Stimulated activated CD8-positive, alpha-beta memory T cell treated with anti-CD3 and anti-CD28 coated beads, Interleukin-7, amount 100 ng/mL, for 24 hours (primary cell): ENCODE measurements around the gene PECR.
"Not testable (repeated sequence)": the region's sequence is repeated elsewhere in the genome, so short reads cannot be mapped to it uniquely, and the experiment has no call there.

Experiments
- DNase-seq: peaks from one replicate; pipeline ENCODE4 v3.0.0-alpha.2; 2020; ENCODE audit warnings: low read depth

Gene PECR

DNA sequence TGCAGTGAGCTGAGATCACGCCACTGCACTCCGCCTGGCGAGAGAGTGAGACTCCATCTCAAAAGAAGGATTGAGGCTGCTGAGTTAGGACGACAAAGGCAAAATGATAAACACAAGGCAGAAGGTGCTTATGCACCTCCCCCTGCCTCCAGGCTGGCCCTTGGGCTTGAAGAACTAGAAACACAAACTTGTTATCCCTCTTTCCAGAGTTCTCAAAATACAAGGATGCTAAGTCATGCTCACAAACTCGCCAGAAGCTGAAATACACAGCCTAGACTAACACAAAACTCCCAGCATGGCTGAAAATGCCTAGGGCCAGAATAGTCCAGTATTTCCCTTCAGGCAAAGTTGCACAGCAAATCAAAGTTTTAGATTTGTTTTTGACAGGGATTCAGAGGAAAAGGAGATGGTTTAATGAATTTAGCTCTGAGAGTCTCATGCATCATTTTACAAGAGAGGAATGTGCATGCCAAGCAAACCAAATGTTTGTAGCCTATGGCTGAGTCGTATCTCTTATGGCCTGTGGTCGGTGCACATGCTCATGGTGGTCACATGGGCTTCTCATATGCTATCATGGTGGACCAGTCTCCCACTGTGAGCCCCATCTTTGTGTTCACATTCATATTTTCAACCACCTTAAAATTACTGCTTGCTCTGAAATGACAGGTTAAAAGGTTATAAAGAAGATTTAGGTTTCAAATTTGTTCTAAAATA, 52.0 kb downstream of the PECR start:
- DNase-seq, result no peak

DNA sequence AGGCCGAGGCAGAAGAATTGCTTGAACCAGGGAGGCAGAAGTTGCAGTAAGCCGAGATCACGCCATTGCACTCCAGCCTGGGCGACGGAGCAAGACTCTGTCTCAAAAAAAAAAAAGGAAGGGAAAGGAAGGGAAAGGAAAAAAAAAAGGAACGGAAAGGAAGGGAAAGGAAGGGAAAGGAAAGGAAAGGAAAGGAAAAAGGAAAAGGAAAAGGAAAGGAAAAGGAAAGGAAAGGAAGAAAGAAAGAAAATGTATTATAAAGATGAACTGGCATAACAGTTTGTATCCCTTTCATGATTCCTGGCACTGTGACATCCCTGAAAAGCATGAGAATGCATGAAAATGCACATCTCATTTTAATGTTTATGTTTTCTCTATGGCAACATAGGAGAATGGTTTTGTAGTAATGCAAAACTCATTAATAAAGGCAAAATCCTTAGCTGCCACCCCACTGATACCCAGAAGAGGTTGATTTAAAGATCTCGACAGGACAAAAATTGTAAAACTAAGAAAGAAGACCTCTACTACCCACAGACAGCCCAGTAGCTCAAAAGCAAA, 56.8 kb downstream of the PECR start:
- no peak for DNase-seq

DNA sequence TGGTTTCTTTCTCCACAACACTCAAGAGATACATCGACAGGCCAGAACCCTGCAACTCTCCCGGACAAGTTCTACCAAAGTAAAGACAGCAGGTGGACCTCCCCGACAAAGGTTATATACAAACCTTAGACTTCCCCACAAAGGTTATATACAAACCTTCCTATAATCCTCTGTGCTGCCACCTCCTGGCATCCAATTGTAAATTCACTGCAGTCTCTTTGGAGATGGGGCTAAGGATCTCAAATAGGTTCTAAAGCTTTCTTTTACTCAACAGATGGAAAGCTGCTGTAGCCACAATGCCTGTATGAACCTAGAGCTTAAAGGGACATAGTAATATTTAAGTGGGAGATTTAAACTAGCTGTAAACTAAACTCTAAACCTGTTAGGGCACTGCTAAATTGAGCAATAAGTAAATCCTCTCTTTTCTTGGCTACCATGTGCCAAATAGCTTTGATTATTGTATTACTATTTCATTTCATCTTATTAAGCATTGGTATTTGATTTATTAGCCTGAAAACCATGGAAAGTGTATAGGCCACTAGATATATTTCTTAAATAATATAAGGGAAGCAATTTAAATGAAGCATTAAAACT, 58.5 kb downstream of the PECR start:
- DNase-seq, result no peak

DNA sequence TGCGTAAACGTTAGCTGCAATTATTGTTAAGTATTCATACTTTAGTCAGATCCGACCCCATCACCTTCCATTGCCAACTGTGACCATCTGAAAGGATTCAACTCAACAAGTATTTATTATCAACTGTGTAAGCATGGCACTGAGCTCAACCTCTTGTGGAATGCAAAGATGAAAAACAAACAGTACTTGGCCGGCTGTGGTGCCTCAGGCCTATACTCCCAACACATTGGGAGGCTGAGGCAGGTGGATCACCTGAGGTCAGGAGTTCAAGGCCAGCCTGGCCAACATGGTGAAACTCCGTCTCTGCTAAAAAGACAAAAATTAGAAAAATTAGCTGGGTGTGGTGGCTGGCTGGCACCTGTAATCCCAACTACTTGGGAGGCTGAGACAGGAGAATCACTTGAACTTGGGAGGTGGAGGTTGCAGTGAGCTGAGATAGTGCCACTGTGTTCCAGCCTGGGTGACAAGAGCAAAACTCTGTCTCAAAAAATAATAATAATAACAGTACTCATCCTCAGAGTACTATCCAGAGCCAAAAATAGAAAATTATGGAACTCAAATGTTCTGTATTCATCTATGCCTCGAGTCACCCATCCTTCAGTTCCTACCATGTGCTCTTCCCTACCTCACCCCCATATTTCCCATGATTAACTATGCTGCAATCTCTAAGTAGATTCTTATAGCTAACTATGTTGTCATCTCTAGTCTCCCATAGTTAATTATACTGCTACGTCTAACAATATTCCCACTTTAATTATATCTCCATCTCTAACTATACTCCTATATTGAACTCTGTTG, 59.6 kb downstream of the PECR start:
- no peak for DNase-seq

DNA sequence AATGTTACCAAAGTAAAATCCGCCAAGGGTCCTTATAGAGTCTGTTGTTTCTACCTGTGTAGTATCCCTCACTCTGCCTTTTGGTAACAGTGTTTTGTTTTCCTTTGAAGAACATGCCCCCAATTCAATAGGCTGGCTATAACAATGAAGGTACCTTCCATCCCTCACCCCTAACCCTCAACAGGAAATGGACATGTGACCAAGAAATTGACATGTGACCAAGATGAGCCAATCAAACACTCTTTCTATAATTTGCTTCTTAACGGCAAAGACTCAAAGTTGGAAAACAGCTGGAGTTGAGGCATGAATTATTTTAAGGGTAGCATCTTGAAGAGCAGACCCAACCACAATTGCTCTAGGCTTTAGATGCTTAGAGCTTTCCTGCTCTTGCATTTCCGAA, 62.9 kb downstream of the PECR start:
- no peak for DNase-seq

DNA sequence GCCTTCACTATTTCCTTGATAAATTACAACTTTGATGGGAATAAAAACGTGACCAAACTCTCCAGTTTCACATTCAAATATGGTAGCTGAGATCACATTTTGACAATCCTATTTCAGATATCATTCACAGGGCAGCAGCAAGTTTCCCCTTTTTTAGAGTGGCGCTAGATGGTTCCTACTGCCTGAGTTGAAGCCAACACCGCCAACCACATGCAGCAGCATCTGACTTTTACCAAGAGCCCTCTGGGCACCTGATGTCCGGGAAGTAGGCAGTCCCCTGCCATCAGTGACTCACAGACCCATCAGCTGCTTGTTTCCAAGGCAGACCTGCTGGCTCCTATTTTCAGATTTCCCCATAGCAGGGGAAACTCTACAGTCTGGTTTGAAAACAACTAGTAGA, 64.2 kb downstream of the PECR start:
- no peak for DNase-seq

DNA sequence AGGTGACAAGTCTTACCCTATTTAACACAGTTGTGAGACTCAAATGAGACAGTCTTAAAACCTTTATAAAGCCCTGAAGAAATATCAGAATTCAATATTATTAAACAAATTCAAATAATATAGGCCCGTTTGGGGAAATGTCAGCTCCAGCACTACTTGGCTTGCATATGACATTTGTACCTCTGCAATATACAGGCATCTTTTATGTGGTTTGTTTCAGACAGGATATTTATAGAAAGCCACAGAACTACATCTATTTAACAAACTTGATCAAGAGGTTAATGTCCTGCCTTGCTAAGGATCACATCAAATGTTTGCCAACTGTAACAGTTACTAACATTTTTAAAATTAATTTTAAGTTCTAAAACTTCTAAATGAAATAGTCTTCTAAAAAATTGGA, 65.0 kb downstream of the PECR start:
- DNase-seq, result no peak

DNA sequence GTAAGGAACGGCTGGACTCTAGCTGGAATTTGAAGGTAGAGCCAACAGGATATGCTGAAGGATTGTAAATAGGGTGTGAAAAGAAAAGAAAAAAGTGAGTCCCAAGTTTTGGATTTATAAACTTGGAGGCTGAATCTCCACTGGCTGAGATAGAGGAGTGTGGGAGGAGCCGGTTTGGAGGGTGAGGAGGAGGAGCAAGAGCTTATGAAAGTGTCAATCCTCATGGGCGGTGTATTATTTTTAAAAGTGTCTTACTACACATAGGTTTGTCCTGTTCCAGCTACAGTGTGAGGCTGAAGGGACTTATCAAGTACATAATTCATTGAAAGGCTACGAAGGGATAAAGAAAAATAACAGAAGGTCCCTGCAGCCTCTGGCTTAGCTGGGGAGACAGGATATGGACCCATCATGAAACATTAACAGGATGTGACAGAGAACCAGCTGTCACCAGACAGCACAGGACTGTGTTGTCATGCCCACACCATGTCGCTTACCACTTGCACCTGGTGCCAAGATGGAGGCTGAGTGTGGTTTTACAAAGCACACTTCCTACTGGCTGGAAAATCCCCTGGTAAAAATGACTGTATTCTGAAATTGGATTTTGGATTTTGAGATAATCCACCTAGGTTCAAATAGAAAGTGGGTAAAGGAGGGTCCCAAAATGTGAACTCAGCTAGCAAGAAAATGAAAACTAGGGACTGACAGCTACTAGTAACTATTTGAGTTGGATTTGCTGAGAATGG, 65.7 kb downstream of the PECR start:
- no peak for DNase-seq

DNA sequence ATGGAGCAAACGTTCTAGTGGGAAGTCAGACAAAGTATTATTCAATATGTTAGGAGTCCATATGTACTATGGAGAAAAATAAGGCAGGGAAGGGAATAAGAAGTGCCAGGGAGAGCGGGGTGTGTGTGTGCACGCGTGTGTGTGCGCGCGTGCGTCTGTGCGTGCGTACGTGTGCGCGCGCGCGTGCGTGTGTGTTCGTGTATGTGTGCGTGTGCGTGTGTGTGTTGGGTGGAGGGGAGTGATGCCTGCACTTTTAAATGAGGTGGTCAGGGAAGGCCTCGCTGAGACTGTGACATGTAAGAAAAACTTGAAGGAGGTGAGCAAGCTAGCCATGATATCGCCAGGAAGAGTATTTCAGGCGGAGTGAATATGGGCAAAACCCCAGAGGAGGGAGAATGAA, 66.6 kb downstream of the PECR start:
- no peak for DNase-seq

DNA sequence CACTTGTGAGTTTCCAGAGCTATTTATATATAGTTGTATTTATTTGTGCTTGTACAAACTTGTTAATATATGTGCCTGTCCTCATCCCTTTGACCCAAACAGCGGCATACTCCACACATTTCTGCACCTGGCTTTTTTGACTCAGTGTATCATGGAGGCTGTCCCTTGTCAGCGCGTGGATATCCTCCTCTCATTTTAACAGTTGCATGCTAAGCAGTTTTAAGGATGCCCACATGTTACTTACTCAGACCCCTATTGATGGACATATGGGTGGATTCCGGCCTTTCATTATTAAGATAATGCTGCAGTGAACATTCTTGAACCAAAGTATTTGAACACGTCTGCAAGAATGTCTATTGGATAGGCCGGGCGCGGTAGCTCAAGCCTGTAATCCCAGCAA, 67.6 kb downstream of the PECR start:
- DNase-seq, result no peak

DNA sequence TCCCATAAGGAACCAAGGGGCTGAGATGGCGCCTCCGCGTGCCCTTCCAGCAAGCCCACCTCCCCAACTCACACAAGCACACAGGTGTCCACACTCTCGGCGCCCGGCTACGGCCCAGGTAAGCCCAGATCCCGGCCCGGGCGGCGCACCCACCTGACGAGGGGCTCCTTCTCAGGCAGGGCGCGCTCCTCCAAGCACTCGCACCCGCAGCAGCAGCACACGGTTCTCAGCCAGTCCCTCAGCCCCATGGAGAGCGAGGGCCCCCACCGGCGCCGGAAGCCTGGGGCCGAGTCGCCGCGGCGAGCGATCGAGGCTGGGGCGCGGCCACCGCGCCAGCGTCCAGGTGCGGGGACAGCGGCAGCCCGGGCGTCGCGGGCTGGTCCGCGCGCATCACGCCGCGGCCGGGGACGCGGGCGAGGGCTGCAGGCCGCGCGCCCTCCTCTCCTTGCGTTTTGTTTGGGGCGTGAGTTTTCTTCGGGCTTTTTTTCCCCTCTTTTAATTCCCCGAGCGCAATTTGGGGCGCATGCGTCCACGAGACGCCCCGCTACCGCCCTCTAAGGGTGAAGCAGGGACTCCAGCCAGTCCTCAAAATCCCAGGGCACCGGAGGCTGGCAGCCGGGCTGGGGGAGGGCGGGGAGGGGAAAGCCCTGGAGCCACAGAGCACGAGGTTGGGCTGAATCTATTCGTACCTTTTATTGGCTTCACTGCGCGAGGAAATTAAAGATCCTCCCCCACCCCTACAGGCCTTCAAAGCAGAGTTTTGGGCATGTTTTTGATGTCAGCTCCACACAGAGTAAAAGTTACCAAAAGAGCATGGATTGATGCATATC, 68.3 kb downstream of the PECR start, which contains the start of gene MREG:
Gene MREG, minus strand, starts transcription at position 472 of the 830 bp plus-strand sequence. Its CDS starts 224 bp downstream, at position 248.
- DNase-seq, result peak; percentile 72

DNA sequence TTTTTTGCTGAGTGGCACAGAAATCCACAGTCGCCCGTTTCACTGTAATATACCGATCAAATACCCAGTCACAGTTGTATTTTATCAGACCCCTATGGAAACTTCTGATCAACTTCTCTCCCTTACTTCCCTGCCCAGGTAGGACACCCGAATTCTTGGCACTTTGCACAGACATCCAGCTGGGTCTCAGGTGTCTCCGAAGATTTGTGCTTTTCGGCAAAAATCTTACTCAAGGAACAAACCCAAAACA, 68.9 kb downstream of the PECR start:
- no peak for DNase-seq

DNA sequence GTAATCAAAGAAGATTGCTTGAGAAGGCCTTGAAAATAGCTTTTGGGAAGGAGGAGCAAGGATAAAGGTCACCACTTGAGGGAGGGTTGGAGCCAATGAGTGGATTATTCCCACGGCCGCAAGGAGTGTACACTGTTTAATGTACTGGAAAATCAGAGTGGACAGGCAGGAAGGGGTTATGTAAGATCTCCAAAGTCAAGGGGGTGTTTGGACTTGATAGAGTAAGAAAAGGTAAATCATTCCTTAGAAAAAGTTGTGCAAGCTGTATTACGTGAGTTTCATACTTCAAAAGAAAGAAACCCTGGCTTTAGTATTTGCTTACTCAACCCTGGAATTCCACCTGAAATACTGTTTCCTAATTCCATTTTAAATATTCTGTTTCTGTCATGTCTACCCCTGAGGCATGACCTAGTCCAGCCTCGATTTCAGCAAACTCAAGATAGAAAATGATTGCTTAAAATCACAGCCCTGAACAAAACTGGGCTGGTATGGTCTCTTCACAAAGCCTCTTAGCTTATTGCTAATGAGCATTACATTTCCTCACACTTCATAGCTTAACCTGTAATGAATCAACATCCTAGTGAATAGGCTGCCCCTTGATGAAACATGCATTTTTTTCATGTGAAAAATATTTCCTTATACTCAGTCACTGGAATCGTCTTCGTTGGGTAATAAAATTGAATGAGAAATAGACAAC, 69.3 kb downstream of the PECR start:
- DNase-seq, result no peak

DNA sequence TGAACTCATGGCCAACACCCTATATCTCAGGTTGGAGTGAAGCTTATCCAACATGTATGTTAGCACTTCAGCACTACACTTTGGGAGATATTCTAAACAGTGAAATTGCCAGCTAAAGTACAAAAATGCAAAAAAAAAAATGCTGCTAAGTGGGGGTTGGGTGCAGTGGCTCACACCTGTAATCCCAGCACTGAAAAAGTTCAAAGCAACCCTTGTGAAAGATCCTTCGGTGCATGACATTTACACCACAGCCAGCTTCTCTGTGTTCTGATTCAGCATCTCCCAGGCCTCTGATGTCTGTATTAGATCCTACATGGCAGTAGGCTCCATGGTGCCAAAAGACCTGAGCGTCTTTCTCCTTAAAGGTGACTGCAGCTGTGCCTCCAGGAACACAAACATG, 72.4 kb downstream of the PECR start:
- DNase-seq, result not testable (repeated sequence)

DNA sequence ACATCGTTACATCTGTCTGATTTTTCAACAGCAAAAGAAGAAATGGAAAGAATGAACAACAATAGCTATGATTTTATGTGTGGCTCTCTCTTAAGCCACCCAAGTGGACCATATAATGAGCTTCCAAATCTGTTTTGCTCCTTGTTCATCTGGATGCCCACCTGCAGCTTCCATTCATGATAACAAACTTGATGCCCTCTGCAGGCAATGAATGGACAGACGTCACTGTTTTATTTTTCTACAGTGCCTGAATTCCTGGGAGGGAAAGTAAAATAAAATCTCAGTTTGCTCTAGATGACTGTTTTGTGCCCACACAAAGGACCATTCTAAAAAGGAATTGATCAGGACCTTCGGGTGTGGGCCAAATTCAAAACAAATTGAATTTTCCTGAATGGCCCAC, 73.2 kb downstream of the PECR start:
- no peak for DNase-seq

DNA sequence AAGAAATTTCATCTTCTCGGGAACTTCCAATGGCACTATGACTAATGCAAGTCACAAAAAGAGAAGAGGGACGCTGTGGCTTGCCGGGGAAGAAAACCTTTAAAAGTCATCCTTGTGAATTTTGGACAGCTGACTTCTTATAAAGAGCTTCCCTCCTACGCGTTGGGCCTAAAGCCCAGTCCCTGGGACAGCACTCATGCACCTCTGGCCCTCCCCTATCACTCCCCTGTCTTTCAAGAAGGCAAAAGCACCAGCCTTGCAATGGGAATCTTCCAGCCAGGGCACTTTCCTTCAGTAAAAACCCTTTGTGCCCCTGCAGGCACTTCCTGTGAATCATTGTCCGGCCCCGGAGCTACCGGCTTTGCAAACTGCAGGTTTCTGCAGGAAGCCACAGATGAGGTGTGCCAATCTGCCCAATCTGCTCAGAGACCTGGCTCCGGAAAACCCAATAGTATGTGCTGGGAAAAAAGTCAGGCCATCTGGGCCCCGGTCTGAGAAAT, 75.4 kb downstream of the PECR start:
- DNase-seq, result no peak

DNA sequence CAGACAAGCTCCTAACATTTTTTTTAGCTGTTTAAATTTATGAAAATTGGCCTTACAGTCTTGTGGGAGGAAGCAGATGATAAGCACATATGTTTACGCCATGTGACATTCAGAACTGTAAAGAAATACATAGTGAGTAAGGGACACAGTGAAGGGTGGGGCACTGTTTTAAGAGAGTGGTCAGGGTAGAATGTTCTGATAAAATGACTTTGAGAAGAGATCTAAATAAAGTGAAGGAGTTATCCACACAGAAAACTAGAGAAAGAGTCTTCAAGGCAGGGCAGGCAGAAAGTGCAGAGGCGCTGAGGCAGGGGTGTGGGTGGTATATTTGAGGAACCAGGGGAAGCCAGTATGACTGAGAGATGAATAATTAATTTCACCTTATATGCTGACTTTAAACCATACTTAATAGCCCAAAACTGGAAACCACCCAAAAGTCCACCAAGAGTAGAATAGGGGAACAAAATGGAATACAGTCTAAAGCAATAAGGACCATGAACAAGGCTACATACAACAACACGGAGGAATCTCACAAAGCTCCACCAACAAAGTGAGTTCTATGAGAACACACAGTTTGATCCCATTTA, 76.8 kb downstream of the PECR start:
- DNase-seq, result no peak

DNA sequence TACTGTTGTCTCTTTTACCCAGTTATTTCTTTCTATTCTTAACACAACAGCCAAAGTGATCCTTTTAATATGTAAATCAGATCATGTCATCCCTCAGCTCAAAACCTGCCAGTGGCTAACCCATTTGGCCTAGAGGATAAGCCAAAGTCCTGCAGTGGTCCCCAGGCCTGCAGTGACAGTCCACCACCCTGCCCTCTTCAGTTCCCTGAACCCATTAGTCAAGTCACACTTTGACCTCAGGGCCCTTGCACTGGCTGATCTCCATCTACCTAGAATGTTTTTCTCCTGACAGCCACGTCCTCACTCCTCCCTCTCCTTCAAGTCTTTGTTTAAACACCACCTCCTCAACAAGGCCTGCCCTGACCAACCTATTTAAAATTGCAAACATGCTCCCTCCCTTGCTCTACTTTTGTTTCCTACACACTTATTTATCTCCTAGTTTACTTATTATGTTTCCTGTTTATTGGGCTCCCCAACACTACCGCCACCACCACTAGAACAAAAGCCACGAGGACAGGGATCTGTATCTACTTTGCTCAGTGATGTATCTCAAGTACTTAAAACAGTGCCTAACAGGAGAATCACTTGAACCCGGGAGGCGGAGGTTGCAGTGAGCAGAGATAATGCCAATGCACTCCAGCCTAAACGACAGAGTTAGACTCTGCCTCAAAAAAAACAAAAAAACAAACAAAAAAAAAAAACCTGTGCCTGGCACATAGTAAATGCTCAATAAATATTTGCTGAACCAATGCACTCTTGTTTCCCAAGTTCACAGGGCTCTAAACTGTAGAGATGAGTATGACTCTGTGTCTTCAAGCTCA, 77.5 kb downstream of the PECR start:
- no peak for DNase-seq

DNA sequence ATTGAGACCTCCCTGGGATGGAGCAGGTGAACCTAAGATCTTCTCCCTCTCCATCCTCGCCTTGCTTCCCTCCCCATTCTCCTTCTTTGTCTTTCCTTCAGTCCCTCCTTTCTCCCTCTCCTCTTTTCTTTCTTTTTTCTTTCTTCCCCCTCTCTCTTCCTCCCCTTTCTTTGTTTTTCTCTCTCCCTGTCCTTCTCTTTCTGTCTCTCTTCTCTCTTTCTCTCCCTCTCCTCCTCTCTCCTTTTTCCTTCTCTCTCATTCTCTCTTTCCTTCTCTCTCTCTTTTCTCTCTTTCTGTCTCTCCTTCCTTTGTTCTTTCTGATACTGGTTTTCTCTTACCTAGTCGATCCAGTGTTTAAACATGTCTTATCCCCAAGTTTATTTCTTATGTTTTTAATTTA, 78.9 kb downstream of the PECR start:
- no peak for DNase-seq
